ENCODE measurements around the gene WNT7B.

DNA sequence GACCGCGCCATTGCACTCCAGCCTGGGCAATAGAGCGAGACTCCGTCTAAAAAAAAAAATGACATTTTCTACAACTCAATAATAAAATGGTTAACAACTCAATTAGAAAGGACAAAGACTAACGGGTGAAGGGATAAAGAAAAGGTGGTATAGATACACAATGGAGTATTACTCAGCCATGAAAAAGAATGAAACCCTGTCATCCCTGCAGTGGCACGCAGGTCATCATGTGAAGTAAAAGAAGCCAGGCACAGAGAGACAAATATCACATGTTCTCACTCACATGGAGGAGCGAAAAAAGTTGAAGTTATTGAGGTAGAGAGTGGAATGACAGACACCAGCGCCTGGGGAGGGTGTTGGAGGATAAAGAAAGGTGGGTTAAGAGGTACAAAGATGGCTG is 39.0 kb downstream of the WNT7B start:
- TF ChIP-seq POLR2A (IDR thresholded peaks at IDR 0.05), result no peak
- TF ChIP-seq, protein P1, sequence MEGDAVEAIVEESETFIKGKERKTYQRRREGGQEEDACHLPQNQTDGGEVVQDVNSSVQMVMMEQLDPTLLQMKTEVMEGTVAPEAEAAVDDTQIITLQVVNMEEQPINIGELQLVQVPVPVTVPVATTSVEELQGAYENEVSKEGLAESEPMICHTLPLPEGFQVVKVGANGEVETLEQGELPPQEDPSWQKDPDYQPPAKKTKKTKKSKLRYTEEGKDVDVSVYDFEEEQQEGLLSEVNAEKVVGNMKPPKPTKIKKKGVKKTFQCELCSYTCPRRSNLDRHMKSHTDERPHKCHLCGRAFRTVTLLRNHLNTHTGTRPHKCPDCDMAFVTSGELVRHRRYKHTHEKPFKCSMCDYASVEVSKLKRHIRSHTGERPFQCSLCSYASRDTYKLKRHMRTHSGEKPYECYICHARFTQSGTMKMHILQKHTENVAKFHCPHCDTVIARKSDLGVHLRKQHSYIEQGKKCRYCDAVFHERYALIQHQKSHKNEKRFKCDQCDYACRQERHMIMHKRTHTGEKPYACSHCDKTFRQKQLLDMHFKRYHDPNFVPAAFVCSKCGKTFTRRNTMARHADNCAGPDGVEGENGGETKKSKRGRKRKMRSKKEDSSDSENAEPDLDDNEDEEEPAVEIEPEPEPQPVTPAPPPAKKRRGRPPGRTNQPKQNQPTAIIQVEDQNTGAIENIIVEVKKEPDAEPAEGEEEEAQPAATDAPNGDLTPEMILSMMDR (IDR thresholded peaks at IDR 0.05 in 8 of 11, conservative IDR thresholded peaks at IDR 0.05 in 3 of 11), result no peak

Data from spleen (tissue), 7 donors.